IMR-90 (cell line): ENCODE data around the gene ROBO1. TPM values are rescaled to one million over a fixed set of nuclear protein-coding genes. Genes with fewer than 3 reads are reported as not detected.

ENCODE experiments used
- ATAC-seq: fragments of 200-7000 bp; cut with Tn5 transposase; 2 replicates; pipeline ENCODE4 v1.9.1; 2020; ENCODE audit warnings: low read depth, mild to moderate bottlenecking, moderate library complexity
- BruUV-seq: library from RNA; stranded (reverse); fragments of 400-500 nt; replicated peaks from 2 replicates; lab custom pipeline; 2021; lab: Mats Ljungman, UMichigan
- CTCF ChIA-PET: fragments of 300-600 bp; formaldehyde crosslinking; extraction: SDS; loops from one replicate; lab custom pipeline; 2021; ENCODE audit warnings: antibody characterized with exemption; lab: Yijun Ruan, JAX
- POLR2A ChIA-PET: fragments of 300-600 bp; sonication (Branson Sonifier 250); formaldehyde crosslinking; loops from one replicate; lab custom pipeline; 2022; ENCODE audit warnings: antibody characterized with exemption; ENCODE audit not compliant: unreplicated experiment; lab: Charles Lee
- DNase-seq: peaks from one replicate; pipeline ENCODE4 v3.0.0; 2013
- H2AFZ ChIP-seq: replicated peaks from 2 replicates; pipeline ENCODE3; 2013; ENCODE audit warnings: low read length, mild to moderate bottlenecking; ENCODE audit not compliant: poor library complexity
- H2AK5ac ChIP-seq: 2 replicates; pipeline ENCODE4 v1.6.1; 2013; ENCODE audit warnings: low read depth, low read length, inconsistent platforms
- H2AK9ac ChIP-seq: replicated peaks from 2 replicates; pipeline ENCODE3; 2013; ENCODE audit warnings: mild to moderate bottlenecking, low read depth, low read length, moderate library complexity; ENCODE audit not compliant: poor library complexity
- H2BK120ac ChIP-seq: 2 replicates; pipeline ENCODE4 v1.6.1; 2013; ENCODE audit warnings: low read depth, low read length, inconsistent platforms
- H2BK15ac ChIP-seq: 3 replicates; pipeline ENCODE4 v1.6.1; 2013; ENCODE audit warnings: low read depth, low read length, inconsistent platforms
- H2BK20ac ChIP-seq: 2 replicates; pipeline ENCODE4 v1.6.1; 2013; ENCODE audit warnings: low read depth, mild to moderate bottlenecking, inconsistent platforms, low read length, moderate library complexity
- H2BK5ac ChIP-seq: 2 replicates; pipeline ENCODE4 v1.6.1; 2013; ENCODE audit warnings: mild to moderate bottlenecking, low read depth, low read length, inconsistent platforms; ENCODE audit not compliant: poor library complexity, severe bottlenecking
- H3K14ac ChIP-seq: replicated peaks from 2 replicates; pipeline ENCODE4 v1.6.1; 2013; ENCODE audit warnings: low read depth, low read length, inconsistent platforms
- H3K18ac ChIP-seq: 2 replicates; pipeline ENCODE4 v1.6.1; 2013; ENCODE audit warnings: low read depth, low read length, control low read depth
- H3K23ac ChIP-seq: 2 replicates; pipeline ENCODE4 v1.6.1; 2013; ENCODE audit warnings: low read depth, low read length, inconsistent platforms
- H3K27ac ChIP-seq: 2 replicates; pipeline ENCODE4 v1.5.1; 2013; ENCODE audit warnings: mild to moderate bottlenecking, control low read depth, low read length; ENCODE audit not compliant: insufficient read depth
- H3K27me3 ChIP-seq: 2 replicates; pipeline ENCODE4 v1.6.1; 2013; ENCODE audit warnings: low read length; ENCODE audit not compliant: control insufficient read depth, insufficient read depth
- H3K36me3 ChIP-seq: 2 replicates; pipeline ENCODE4 v1.6.1; 2013; ENCODE audit warnings: low read length, mixed read lengths; ENCODE audit not compliant: control insufficient read depth, insufficient read depth
- H3K4ac ChIP-seq: 2 replicates; pipeline ENCODE4 v1.6.1; 2013; ENCODE audit warnings: low read depth, low read length, inconsistent platforms
- H3K4me1 ChIP-seq: 2 replicates; pipeline ENCODE4 v1.6.1; 2013; ENCODE audit warnings: low read length, mixed read lengths; ENCODE audit not compliant: control insufficient read depth, insufficient read depth
- H3K4me2 ChIP-seq: 2 replicates; pipeline ENCODE4 v1.6.1; 2013; ENCODE audit warnings: low read depth, mild to moderate bottlenecking, control low read depth, low read length, moderate library complexity
- H3K4me3 ChIP-seq: 2 replicates; pipeline ENCODE4 v1.5.1; 2013; ENCODE audit warnings: low read depth, mild to moderate bottlenecking, control low read depth, low read length, moderate library complexity; ENCODE audit not compliant: insufficient read depth
- H3K56ac ChIP-seq: 2 replicates; pipeline ENCODE4 v1.6.1; 2013; ENCODE audit warnings: low read length, inconsistent platforms; ENCODE audit not compliant: insufficient read depth; ENCODE audit errors: extremely low read depth
- H3K79me1 ChIP-seq, 2 experiments: 2 replicates each; pipeline ENCODE4 v1.6.1; 2013; ENCODE audit warnings: low read length in 2 of 2, inconsistent platforms in 1 of 2, low read depth in 1 of 2
- H3K9ac ChIP-seq: 2 replicates; pipeline ENCODE4 v1.6.1; 2013; ENCODE audit warnings: low read depth, low read length, control low read depth
- H3K9me1 ChIP-seq: 2 replicates; pipeline ENCODE4 v1.6.1; 2013; ENCODE audit warnings: low read length, inconsistent platforms; ENCODE audit not compliant: insufficient read depth
- H3K9me3 ChIP-seq: 2 replicates; pipeline ENCODE4 v1.6.1; 2013; ENCODE audit warnings: low read length; ENCODE audit not compliant: control insufficient read depth, insufficient read depth
- H4K20me1 ChIP-seq: 2 replicates; pipeline ENCODE4 v1.6.1; 2013; ENCODE audit warnings: low read length, inconsistent platforms; ENCODE audit not compliant: insufficient read depth
- H4K5ac ChIP-seq: 2 replicates; pipeline ENCODE4 v1.6.1; 2013; ENCODE audit warnings: mild to moderate bottlenecking, low read depth, low read length, control low read depth
- H4K8ac ChIP-seq, 2 experiments: 2 replicates each; pipeline ENCODE4 v1.6.1; 2013; ENCODE audit warnings: low read depth in 2 of 2, low read length in 2 of 2, control low read depth in 1 of 2, inconsistent platforms in 1 of 2
- H4K91ac ChIP-seq: 2 replicates; pipeline ENCODE4 v1.6.1; 2013; ENCODE audit warnings: low read depth, low read length, inconsistent platforms; ENCODE audit not compliant: insufficient read depth
- BHLHE40 ChIP-seq: fragments of 150-350 bp; IDR thresholded peaks from 2 replicates; pipeline ENCODE4 v1.6.1; 2016; ENCODE audit warnings: mild to moderate bottlenecking, low read depth, low read length
- CEBPB ChIP-seq: IDR thresholded peaks from 2 replicates; pipeline ENCODE4 v1.6.1; 2012; ENCODE audit warnings: low read depth, low read length, improper control_type of control experiment
- CHD1 ChIP-seq: IDR thresholded peaks from 2 replicates; pipeline ENCODE4 v1.6.1; 2012; ENCODE audit warnings: low read depth, low read length, improper control_type of control experiment
- ELK1 ChIP-seq: fragments of 150-350 bp; IDR thresholded peaks from 2 replicates; pipeline ENCODE4 v1.6.1; 2016; ENCODE audit warnings: low read depth, mild to moderate bottlenecking, low read length, moderate library complexity, borderline replicate concordance
- FOS ChIP-seq: fragments of 150-350 bp; IDR thresholded peaks from 2 replicates; pipeline ENCODE4 v1.6.1; 2016; ENCODE audit warnings: low read depth, low read length
- MAFK ChIP-seq: IDR thresholded peaks from 2 replicates; pipeline ENCODE4 v1.6.1; 2012; ENCODE audit warnings: low read depth, low read length, improper control_type of control experiment
- MAZ ChIP-seq: IDR thresholded peaks from 2 replicates; pipeline ENCODE4 v1.6.1; 2012; ENCODE audit warnings: low read depth, mild to moderate bottlenecking, low read length, improper control_type of control experiment, moderate library complexity, borderline replicate concordance
- MXI1 ChIP-seq: IDR thresholded peaks from 2 replicates; pipeline ENCODE4 v1.6.1; 2012; ENCODE audit warnings: low read depth, mild to moderate bottlenecking, low read length, moderate library complexity, borderline replicate concordance
- NFE2L2 ChIP-seq: fragments of 150-350 bp; IDR thresholded peaks from 2 replicates; pipeline ENCODE4 v1.6.1; 2016; ENCODE audit warnings: low read depth, mild to moderate bottlenecking, low read length
- POLR2A ChIP-seq: IDR thresholded peaks from 2 replicates; pipeline ENCODE4 v1.6.1; 2012; ENCODE audit warnings: mild to moderate bottlenecking, low read depth, low read length
- RAD21 ChIP-seq: IDR thresholded peaks from 2 replicates; pipeline ENCODE4 v1.6.1; 2012; ENCODE audit warnings: low read length, improper control_type of control experiment
- RCOR1 ChIP-seq: IDR thresholded peaks from 2 replicates; pipeline ENCODE4 v1.6.1; 2012; ENCODE audit warnings: mild to moderate bottlenecking, low read length, improper control_type of control experiment; ENCODE audit not compliant: insufficient replicate concordance
- RFX5 ChIP-seq: IDR thresholded peaks from 2 replicates; pipeline ENCODE4 v1.8.0; 2012; ENCODE audit warnings: low read depth, mild to moderate bottlenecking, low read length, moderate library complexity
- SMC3 ChIP-seq: fragments of 150-350 bp; IDR thresholded peaks from 2 replicates; pipeline ENCODE4 v1.6.1; 2016; ENCODE audit warnings: low read depth, mild to moderate bottlenecking, antibody characterized with exemption, low read length, moderate library complexity
- WGBS, 2 experiments: methylation state at CpG; one replicate each; pipeline versions ENCODE4 v1.1.5 to v1.1.7; 2013; ENCODE audit warnings: missing lambda C conversion rate in 2 of 2; ENCODE audit not compliant: insufficient read length in 1 of 2; ENCODE audit errors: extremely low coverage in 2 of 2; 5-methylcytosine and 5-hydroxymethylcytosine counted together
- dilution Hi-C: fragments of 300-500 bp; cut with HindIII; formaldehyde crosslinking; loops from one replicate; pipeline ENCODE4 v1.14.3; 2018; ENCODE audit warnings: low sequenced_read_pairs; ENCODE audit not compliant: unreplicated experiment
- in situ Hi-C: fragments of 300-500 bp; cut with MboI; formaldehyde crosslinking; loops from 3 replicates; pipeline ENCODE4 v1.14.3; 2019; ENCODE audit warnings: low sequenced_read_pairs, inconsistent platforms, mixed read lengths
- intact Hi-C: fragments of 100-400 bp; cut with micrococcal nuclease; formaldehyde crosslinking; loops from 2 replicates; pipeline ENCODE4 v1.10.0; 2022
- polyA plus RNA-seq, 3 experiments: library from polyadenylated mRNA; depleted of rRNA; stranded (reverse); fragments of >200 nt; gene quantifications; 2 replicates each; pipeline ENCODE4 v1.2.3, GENCODE V29; 2012; ENCODE audit warnings: low replicate concordance in 1 of 3
- total RNA-seq: library from RNA; depleted of rRNA; stranded (reverse); fragments of >200 nt; gene quantifications from 2 replicates; pipeline ENCODE4 v1.2.3, GENCODE V29; 2012
- TF ChIP-seq, protein P1 (sequence below): fragments of 150-350 bp; IDR thresholded peaks from 2 replicates; pipeline ENCODE4 v1.6.1; 2017; ENCODE audit warnings: mild to moderate bottlenecking, antibody characterized with exemption, low read length, low read depth

ROBO1 gene
- total and polyA plus RNA-seq, 2 of the 4 experiments (the other 2 are of a cell fraction), result 24.1 to 53.9 TPM

GRCh38 chr3:79362571-79363270 is 405.1 kb downstream of the ROBO1 start:
- Histone ChIP-seq H2AFZ (no peak overlapping the region), H4K20me1 (no peaks in the 10 kb centered on the region), H3K36me3 (no peaks in the 10 kb centered on the region), H2AK5ac (no peak overlapping the region), H4K5ac (no peak overlapping the region), H3K4me1 (0 out of 2 replicates have a peak, but pooled peaks cover 3% of the 10 kb centered on the region), H3K79me1 (no peaks in the 10 kb centered on the region), H3K27me3 (no peaks in the 10 kb centered on the region), H3K9ac (no peak overlapping the region), H4K91ac (no peak overlapping the region), H3K27ac (no peak overlapping the region), H2AK9ac (no peak overlapping the region), H2BK120ac (no peak overlapping the region), H3K14ac (no peak overlapping the region), H3K4ac (no peak overlapping the region), H3K23ac (no peak overlapping the region), H2BK20ac (no peak overlapping the region), H3K4me3 (no peak overlapping the region), H2BK5ac (no peak overlapping the region), H3K56ac (no peak overlapping the region), H3K18ac (no peak overlapping the region), H3K9me3 (no peaks in the 10 kb centered on the region), H3K9me1 (no peaks in the 10 kb centered on the region), H4K8ac (no peak overlapping the region), H2BK15ac (no peak overlapping the region), H3K4me2 (no peak overlapping the region)
- no CpG with 5 or more reads among the region's 3 CpGs for WGBS, 2 experiments
- POLR2A ChIA-PET, result no interaction called here
- no TSS peak for BruUV-seq
- ATAC-seq, result no peak
- intact Hi-C loops (loop anchor here (5.0 kb wide), 1 partner anchor 345 kb away; no protein-coding TSS in a partner anchor), in situ Hi-C loops (loop anchor here (10.0 kb wide), 1 partner anchor 698 kb away; no protein-coding TSS in a partner anchor), dilution Hi-C loops (no loop called here)
- CTCF ChIA-PET, result interaction anchor here (0.6 to 1.7 kb wide), 8 partner anchors 99 to 707 kb away, joined by 3 to 21 read pairs (median 3); no protein-coding TSS in a partner anchor
- peak; percentile 2 for DNase-seq
- TF ChIP-seq RCOR1 (no peak), NFE2L2 (no peak), CHD1 (no peak), MAFK (no peak), SMC3 (no peak), RAD21 (no peak), CEBPB (no peak), ELK1 (no peak), MXI1 (no peak), POLR2A (no peak), BHLHE40 (no peak), RFX5 (no peak), FOS (no peak), MAZ (no peak)
- TF ChIP-seq, protein P1, sequence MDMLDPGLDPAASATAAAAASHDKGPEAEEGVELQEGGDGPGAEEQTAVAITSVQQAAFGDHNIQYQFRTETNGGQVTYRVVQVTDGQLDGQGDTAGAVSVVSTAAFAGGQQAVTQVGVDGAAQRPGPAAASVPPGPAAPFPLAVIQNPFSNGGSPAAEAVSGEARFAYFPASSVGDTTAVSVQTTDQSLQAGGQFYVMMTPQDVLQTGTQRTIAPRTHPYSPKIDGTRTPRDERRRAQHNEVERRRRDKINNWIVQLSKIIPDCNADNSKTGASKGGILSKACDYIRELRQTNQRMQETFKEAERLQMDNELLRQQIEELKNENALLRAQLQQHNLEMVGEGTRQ, result no peak
